ENCODE data around the gene ARMCX6.
"Not testable (repeated sequence)": the region's sequence is repeated elsewhere in the genome, so short reads cannot be mapped to it uniquely, and the experiment has no call there.

Gene ARMCX6

DNA sequence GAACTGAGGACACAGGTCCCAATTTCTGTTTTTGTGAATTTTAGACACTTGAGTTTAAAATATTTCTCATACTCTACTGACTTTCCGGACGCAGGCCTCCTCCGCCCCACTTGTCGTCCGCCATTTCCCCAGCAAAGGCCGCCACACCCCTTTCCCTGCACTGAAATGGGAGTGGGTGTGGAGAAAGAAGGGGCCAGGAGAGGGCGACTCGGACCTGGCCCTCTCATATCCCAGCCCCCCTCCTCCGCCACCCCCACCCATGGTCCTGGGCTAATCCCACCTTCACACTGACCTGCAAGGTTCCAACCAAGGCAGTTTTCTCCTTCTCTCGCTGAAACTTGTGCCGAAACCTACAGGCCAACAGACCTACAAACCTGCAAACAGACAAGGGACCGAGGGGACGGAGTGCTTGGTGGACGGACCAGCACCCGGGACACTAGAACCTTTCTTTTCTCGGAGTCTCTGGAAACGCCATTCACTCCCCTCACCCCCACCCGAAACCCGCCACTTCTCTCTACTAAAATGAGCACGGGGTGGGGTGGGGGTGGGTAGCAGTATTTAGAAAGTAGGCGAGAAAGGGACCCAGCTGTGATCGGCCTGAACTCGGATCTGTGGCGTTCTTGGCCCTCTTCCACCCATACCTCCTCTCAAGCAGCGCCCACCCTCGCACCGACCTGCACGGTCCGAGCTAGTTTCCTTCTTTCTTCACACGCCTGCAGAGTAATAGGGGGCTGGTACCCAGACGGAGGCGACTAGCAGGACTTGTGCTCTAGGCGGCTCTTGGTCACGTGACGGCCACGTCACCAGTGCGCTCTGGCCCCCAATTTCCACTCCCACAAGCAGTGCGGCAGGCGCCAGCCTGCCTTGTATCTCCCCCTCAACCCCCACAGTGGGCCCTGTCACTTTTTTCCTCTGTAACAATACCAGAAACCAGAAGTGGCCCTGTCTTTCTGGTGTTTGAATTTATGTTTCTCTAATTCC, at the start of gene ARMCX6:
TSS of gene ARMCX6 (minus strand) at position 790 of the 981 bp plus-strand sequence. CDS start 1,380 bp downstream, outside the sequence.
- Mint-ChIP-seq H3K36me3 (ENCODE audit: low read depth) (peaks cover 5% of the 10 kb centered on the region), H3K27ac (peak within 1 kb of the TSS; percentile 88), H3K9me3 (no peaks in the 10 kb centered on the region), H3K4me1 (peaks cover 49% of the 10 kb centered on the region), H3K27me3 (no peaks in the 10 kb centered on the region), H3K4me3 (peak within 1 kb of the TSS; percentile 86)
- DNase-seq (peak; percentile 71), ATAC-seq (peak; percentile 77)

GRCh38 chrX:101659601-101660063, 41.8 kb upstream of the ARMCX6 start, which contains the start of gene ARMCX2:
Gene ARMCX2, minus strand, starts transcription at chrX:101659850. Its CDS starts 2,262 bp downstream, at chrX:101657588.
- peak; percentile 45 for ATAC-seq
- no peaks in the 10 kb centered on the region for H3K9me3 Mint-ChIP-seq
- DNase-seq = peak; percentile 20
- H3K4me1 Mint-ChIP-seq = peaks cover 20% of the 10 kb centered on the region
- H3K27me3 Mint-ChIP-seq = peaks cover 4% of the 10 kb centered on the region
- peak within 1 kb of the TSS; percentile 70 for H3K27ac Mint-ChIP-seq
- H3K4me3 Mint-ChIP-seq = peak within 1 kb of the TSS; percentile 76
- H3K36me3 Mint-ChIP-seq (ENCODE audit: low read depth) = no peaks in the 10 kb centered on the region

- peak; percentile 68 for DNase-seq
- peak; percentile 75 for ATAC-seq
- peak overlapping the region; percentile 76 for H3K4me3 Mint-ChIP-seq
- H3K27ac Mint-ChIP-seq = peak overlapping the region; percentile 35
- no peaks in the 10 kb centered on the region for H3K36me3 Mint-ChIP-seq (ENCODE audit: low read depth)
- H3K27me3 Mint-ChIP-seq = peaks cover 4% of the 10 kb centered on the region
- peaks cover 20% of the 10 kb centered on the region for H3K4me1 Mint-ChIP-seq
- no peaks in the 10 kb centered on the region for H3K9me3 Mint-ChIP-seq
These were observed 41.1 kb upstream of the ARMCX6 start for GRCh38 chrX:101658661-101659491.

DNA sequence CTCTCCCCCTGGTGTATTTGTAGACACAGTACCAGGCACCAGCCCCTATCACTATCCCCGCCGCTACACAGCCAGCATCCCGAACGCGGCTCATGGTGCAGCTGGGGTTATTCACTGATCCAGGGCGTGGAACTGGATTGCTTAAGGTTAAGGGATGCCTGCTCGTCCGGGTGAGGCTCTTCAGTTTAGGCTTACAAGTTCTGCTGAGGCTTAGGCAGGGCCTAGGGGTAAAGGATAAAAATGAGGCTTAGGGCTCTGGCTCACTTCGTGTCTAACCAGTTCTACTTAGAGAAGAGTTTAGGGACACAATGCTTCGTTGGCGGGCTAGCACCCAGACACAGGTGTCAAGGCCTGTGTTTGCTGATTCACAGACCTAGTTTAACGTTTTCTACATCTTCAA, 39.7 kb upstream of the ARMCX6 start:
- H3K36me3 Mint-ChIP-seq (ENCODE audit: low read depth) = no peaks in the 10 kb centered on the region
- no peak for ATAC-seq
- no peak overlapping the region for H3K4me3 Mint-ChIP-seq
- H3K27ac Mint-ChIP-seq = no peak overlapping the region
- no peak for DNase-seq
- peaks cover 20% of the 10 kb centered on the region for H3K4me1 Mint-ChIP-seq
- no peaks in the 10 kb centered on the region for H3K27me3 Mint-ChIP-seq
- no peaks in the 10 kb centered on the region for H3K9me3 Mint-ChIP-seq

DNA sequence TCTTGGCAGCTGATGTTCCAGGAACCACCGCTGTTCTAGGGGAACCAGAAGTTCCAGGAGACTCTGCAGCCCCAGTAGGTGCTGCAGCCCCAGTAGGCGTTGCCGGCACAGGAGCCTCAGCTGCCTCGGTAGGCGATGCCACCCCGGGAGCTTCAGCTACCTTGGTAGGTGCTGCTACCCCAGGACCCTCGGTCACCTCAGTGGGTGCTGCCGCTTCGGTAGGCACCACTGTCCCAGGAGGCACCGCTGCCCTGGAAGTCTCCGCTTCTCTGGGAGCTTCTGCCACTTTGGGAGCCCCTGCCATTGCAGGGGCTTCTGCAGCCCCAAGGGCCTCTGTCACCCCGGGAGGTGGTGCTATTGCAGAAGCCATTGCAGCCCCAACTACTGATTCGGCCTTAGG, 39.0 kb upstream of the ARMCX6 start:
- Mint-ChIP-seq H3K27ac (no peak overlapping the region), H3K9me3 (no peaks in the 10 kb centered on the region), H3K36me3 (ENCODE audit: low read depth) (no peaks in the 10 kb centered on the region), H3K4me3 (no peak overlapping the region), H3K4me1 (peaks cover 20% of the 10 kb centered on the region), H3K27me3 (no peaks in the 10 kb centered on the region)
- DNase-seq (no peak), ATAC-seq (no peak)

DNA sequence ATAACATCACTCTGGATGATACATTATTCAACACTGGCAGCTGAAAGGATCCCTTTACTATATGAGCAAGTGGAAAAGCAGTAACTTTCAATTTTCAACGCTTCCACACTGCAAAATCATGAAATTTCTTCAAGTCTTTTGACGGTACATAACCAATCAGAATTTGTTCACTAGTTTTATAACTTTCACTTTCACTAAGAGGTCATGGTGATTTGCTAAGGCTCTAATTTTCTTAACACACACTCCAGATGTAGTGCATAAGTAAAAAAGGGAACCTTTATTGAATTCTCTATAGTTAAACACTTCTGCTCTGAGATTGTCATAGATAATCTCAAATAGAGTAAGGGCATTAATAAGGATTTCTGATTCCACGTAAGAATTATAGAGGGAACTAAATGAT, 37.7 kb upstream of the ARMCX6 start:
- peaks cover 20% of the 10 kb centered on the region for H3K4me1 Mint-ChIP-seq
- ATAC-seq (no peak), DNase-seq (no peak)
- no peaks in the 10 kb centered on the region for H3K9me3 Mint-ChIP-seq
- H3K27ac Mint-ChIP-seq = no peak overlapping the region
- H3K4me3 Mint-ChIP-seq = peak overlapping the region; percentile 51
- no peaks in the 10 kb centered on the region for H3K36me3 Mint-ChIP-seq (ENCODE audit: low read depth)
- no peaks in the 10 kb centered on the region for H3K27me3 Mint-ChIP-seq

GRCh38 chrX:101647716-101648115, 29.9 kb upstream of the ARMCX6 start:
- H3K9me3 Mint-ChIP-seq; DNase-seq; H3K36me3 Mint-ChIP-seq (ENCODE audit: low read depth); H3K27me3 Mint-ChIP-seq; H3K4me3 Mint-ChIP-seq; ATAC-seq; H3K27ac Mint-ChIP-seq; H3K4me1 Mint-ChIP-seq: not testable (repeated sequence)

DNA sequence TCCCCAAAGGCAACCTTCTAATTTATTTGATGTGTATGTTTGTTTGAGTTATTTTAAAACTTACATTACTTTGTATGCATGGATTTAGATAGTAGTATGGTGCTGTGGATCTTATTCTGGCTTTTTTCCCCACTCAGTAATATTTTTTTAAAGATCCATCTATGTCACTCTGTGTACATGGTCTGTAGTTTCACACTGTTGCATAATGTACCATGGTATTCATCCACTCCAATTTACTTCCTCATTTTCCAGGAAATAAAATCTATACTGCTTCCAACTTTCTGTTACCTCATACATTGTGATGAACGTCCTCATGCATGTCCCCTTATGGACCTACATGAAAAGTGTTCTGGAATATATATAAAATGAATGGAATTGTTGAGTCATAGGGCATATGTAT, 24.3 kb upstream of the ARMCX6 start:
- ATAC-seq = no peak
- H3K36me3 Mint-ChIP-seq (ENCODE audit: low read depth) = no peaks in the 10 kb centered on the region
- H3K27ac Mint-ChIP-seq = no peak overlapping the region
- no peaks in the 10 kb centered on the region for H3K9me3 Mint-ChIP-seq
- H3K4me3 Mint-ChIP-seq = no peak overlapping the region
- DNase-seq = no peak
- H3K4me1 Mint-ChIP-seq = no peaks in the 10 kb centered on the region
- H3K27me3 Mint-ChIP-seq = no peaks in the 10 kb centered on the region

DNA sequence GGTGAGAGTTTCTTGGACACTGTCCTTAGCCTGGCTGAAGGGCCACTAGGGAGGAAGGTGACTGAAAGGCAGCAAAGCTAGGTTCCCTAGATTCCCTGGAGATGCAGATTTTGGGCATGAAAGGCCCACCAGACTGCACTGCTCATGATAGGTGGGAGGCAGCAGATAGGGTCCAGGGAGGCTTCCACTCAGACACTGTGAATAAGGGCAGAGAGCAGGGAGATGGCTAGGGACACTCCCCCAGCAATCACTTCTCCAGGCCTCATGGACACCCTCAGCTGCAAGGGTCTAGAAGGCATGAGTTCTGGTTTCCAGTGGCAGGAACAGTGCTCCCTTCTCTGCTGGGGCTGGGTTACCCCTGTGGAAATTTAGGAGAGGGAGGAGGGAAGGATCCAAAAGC, 21.8 kb upstream of the ARMCX6 start:
- Mint-ChIP-seq H3K4me1 (no peaks in the 10 kb centered on the region), H3K9me3 (no peaks in the 10 kb centered on the region), H3K36me3 (ENCODE audit: low read depth) (peaks cover 2% of the 10 kb centered on the region), H3K27ac (no peak overlapping the region), H3K27me3 (no peaks in the 10 kb centered on the region), H3K4me3 (no peak overlapping the region)
- DNase-seq (no peak), ATAC-seq (no peak)

GRCh38 chrX:101619364-101619763, 1.6 kb upstream of the ARMCX6 start:
- ATAC-seq (peak; percentile 1), DNase-seq (no peak)
- Mint-ChIP-seq H3K4me1 (peaks cover 60% of the 10 kb centered on the region), H3K27ac (peak overlapping the region; percentile 86), H3K27me3 (no peaks in the 10 kb centered on the region), H3K9me3 (no peaks in the 10 kb centered on the region), H3K36me3 (ENCODE audit: low read depth) (peaks cover 13% of the 10 kb centered on the region), H3K4me3 (peak overlapping the region; percentile 57)

- no peak overlapping the region for H3K27ac Mint-ChIP-seq
- ATAC-seq = no peak
- DNase-seq = no peak
- no peaks in the 10 kb centered on the region for H3K9me3 Mint-ChIP-seq
- peaks cover 1% of the 10 kb centered on the region for H3K27me3 Mint-ChIP-seq
- H3K36me3 Mint-ChIP-seq (ENCODE audit: low read depth) = no peaks in the 10 kb centered on the region
- no peak overlapping the region for H3K4me3 Mint-ChIP-seq
- H3K4me1 Mint-ChIP-seq = no peaks in the 10 kb centered on the region
These were observed 12.1 kb downstream of the ARMCX6 start for GRCh38 chrX:101605728-101606127.

DNA sequence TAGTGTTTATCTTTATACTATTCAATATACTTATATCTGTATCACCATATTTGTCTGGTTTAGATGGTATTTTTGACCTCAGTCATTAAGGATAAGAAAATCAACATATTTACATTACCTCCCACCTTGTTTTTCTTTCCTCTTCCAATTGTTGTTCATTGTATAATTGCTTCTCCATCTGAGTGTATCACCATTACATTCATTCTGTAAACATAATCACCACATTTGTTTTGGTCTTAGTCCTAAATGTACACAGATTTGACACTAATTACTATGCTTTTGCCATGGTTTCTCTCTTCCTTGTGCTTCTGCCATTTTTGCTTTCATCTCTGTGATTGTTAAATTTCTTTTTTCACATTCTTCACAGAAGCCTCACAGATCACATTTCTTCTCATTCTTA, 12.7 kb downstream of the ARMCX6 start:
- no peaks in the 10 kb centered on the region for H3K4me1 Mint-ChIP-seq
- no peak for ATAC-seq
- H3K27ac Mint-ChIP-seq = no peak overlapping the region
- no peak overlapping the region for H3K4me3 Mint-ChIP-seq
- no peak for DNase-seq
- no peaks in the 10 kb centered on the region for H3K9me3 Mint-ChIP-seq
- peaks cover 1% of the 10 kb centered on the region for H3K27me3 Mint-ChIP-seq
- H3K36me3 Mint-ChIP-seq (ENCODE audit: low read depth) = no peaks in the 10 kb centered on the region

DNA sequence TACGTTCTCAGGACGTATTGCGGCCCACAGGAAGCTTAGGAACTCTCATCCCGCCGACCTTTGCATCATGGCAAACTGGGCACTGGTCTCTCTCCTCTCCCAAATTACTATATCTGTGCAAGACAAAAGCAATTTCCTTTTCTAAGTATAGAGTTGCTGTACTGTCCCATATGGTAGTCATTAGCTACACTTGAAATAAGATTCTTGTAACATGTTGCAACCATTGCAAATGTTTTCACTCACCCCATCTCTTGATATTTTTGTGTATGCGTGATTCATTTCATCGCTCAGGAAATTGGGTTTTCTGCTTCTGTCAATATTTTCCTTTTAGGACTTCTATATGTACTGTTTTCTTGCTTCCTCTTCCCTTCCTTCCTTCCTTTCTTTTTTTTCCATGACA, 15.7 kb downstream of the ARMCX6 start:
- no peak overlapping the region for H3K27ac Mint-ChIP-seq
- no peak for DNase-seq
- ATAC-seq = no peak
- no peak overlapping the region for H3K4me3 Mint-ChIP-seq
- no peaks in the 10 kb centered on the region for H3K4me1 Mint-ChIP-seq
- H3K27me3 Mint-ChIP-seq = peaks cover 1% of the 10 kb centered on the region
- no peaks in the 10 kb centered on the region for H3K36me3 Mint-ChIP-seq (ENCODE audit: low read depth)
- H3K9me3 Mint-ChIP-seq = no peaks in the 10 kb centered on the region

- not testable (repeated sequence) for H3K27me3 Mint-ChIP-seq; H3K4me1 Mint-ChIP-seq; H3K4me3 Mint-ChIP-seq; ATAC-seq; DNase-seq; H3K9me3 Mint-ChIP-seq; H3K36me3 Mint-ChIP-seq (ENCODE audit: low read depth); H3K27ac Mint-ChIP-seq
These were observed 18.2 kb downstream of the ARMCX6 start for GRCh38 chrX:101599592-101599991.

All from activated naive CD8-positive, alpha-beta T cell treated with anti-CD3 and anti-CD28 coated beads, Interleukin-2, amount 50 U/mL, for 24 hours (primary cell).